Measurements from ENCODE around the gene PPT1.

Gene PPT1

GRCh38 chr1:40081871-40082270 lies 15.2 kb downstream of the PPT1 start (continued):
- no peak for TF ChIP-seq ZNF132 (tag by site-specific recombination; IDR thresholded peaks at IDR 0.05; ENCODE audit: borderline replicate concordance)
- TF ChIP-seq ZNF600 (tag by site-specific recombination; IDR thresholded peaks at IDR 0.05), result no peak
- TF ChIP-seq ZNF354C (tag by site-specific recombination; IDR thresholded peaks at IDR 0.05; ENCODE audit: borderline replicate concordance, low read depth), result no peak
- no peak for TF ChIP-seq ZBTB8A (tag by site-specific recombination; IDR thresholded peaks at IDR 0.05)
- no peak for TF ChIP-seq ZFP3 (tag by site-specific recombination; IDR thresholded peaks at IDR 0.05; ENCODE audit: low read depth)
- TF ChIP-seq GFI1B (tag by site-specific recombination; IDR thresholded peaks at IDR 0.05), result no peak
- TF ChIP-seq SCRT2 (tag by site-specific recombination; IDR thresholded peaks at IDR 0.05), result no peak
- TF ChIP-seq YY2 (tag by site-specific recombination; IDR thresholded peaks at IDR 0.05), result no peak
- no peak for TF ChIP-seq ZNF449 (tag by site-specific recombination; IDR thresholded peaks at IDR 0.05)
- no peak for TF ChIP-seq ZNF324 (tag by site-specific recombination; IDR thresholded peaks at IDR 0.05)
- TF ChIP-seq ZIC2 (tag by site-specific recombination; IDR thresholded peaks at IDR 0.05), result no peak

- Histone ChIP-seq H3K4me3 (ENCODE audit: low read depth, low read length) (no peak overlapping the region), H3K9me3 (ENCODE audit: control insufficient read depth, insufficient read depth, low read depth, low read length) (no peaks in the 10 kb centered on the region), H3K36me3 (ENCODE audit: control insufficient read depth in 2 of 2, insufficient read depth in 1 of 2, low read length in 2 of 2) (peaks cover 18 to 85% of the 10 kb centered on the region in 2 experiments; a peak in 2 of 3 replicates), H3K27ac (ENCODE audit: extremely low read depth, low read depth, low read length) (no peak overlapping the region), H3K4me1 (ENCODE audit: control insufficient read depth, insufficient read depth, low read length) (no peaks in the 10 kb centered on the region)
- no peak for TF ChIP-seq ZNF549 (tag by site-specific recombination; IDR thresholded peaks at IDR 0.05)
- TF ChIP-seq ZNF292 (tag by site-specific recombination; IDR thresholded peaks at IDR 0.05; ENCODE audit: borderline replicate concordance, low read depth), result no peak
- TF ChIP-seq SALL2 (tag by site-specific recombination; IDR thresholded peaks at IDR 0.05; ENCODE audit: borderline replicate concordance), result no peak
- no peak for TF ChIP-seq ZNF416 (tag by site-specific recombination; IDR thresholded peaks at IDR 0.05)
- no peak for TF ChIP-seq ZNF2 (tag by site-specific recombination; IDR thresholded peaks at IDR 0.05)
- no peak for TF ChIP-seq ZNF530 (tag by site-specific recombination; IDR thresholded peaks at IDR 0.05; ENCODE audit: low read depth)
- no peak for TF ChIP-seq ZNF560 (tag by site-specific recombination; IDR thresholded peaks at IDR 0.05; ENCODE audit: borderline replicate concordance)
- TF ChIP-seq KLF16 (tag by site-specific recombination; IDR thresholded peaks at IDR 0.05), result no peak
- TF ChIP-seq ZNF658 (tag by site-specific recombination; IDR thresholded peaks at IDR 0.05), result no peak
- no peak for TF ChIP-seq ZNF302 (tag by site-specific recombination; IDR thresholded peaks at IDR 0.05; ENCODE audit: low read depth)
- no peak for TF ChIP-seq ZBTB8A (tag by site-specific recombination; IDR thresholded peaks at IDR 0.05)
- no peak for TF ChIP-seq ZNF843 (tag by site-specific recombination; IDR thresholded peaks at IDR 0.05)
- no peak for TF ChIP-seq ZNF629 (tag by site-specific recombination; IDR thresholded peaks at IDR 0.05)
- POLR2A ChIA-PET, result no interaction called here
- CTCF ChIA-PET, result interaction anchor here (0.7 to 2.2 kb wide), 3 partner anchors 8 to 259 kb away, joined by 3 to 8 read pairs (median 4); no protein-coding TSS in a partner anchor
Measured at GRCh38 chr1:40079774-40080400, 17.2 kb downstream of the PPT1 start.
